ENCODE data around the gene TOMM5. TPM values are rescaled to one million over a fixed set of nuclear protein-coding genes. Genes with fewer than 3 reads are reported as not detected.

TOMM5 gene
- total and polyA plus RNA-seq, 2 of the 13 experiments (the other 11 are each of a cell fraction or from before 2014, with no cell fraction given), result 147 to 315 TPM

- TF ChIP-seq ZFP37 (CRISPR knock-in tag; IDR thresholded peaks at IDR 0.05; ENCODE audit: borderline replicate concordance), result peak; percentile 86; the same call in 1 of the 2 replicates
- TF ChIP-seq KLF16 (CRISPR knock-in tag; IDR thresholded peaks at IDR 0.05), result peak; percentile 89 to 92; a peak in 3 of 4 replicates
- peak; percentile 94 for TF ChIP-seq HOXA3 (CRISPR knock-in tag; IDR thresholded peaks at IDR 0.05)
- peak; percentile 95 for TF ChIP-seq HDAC1 (CRISPR knock-in tag; IDR thresholded peaks at IDR 0.05)
- peak; percentile 7; the same call in 1 of the 2 replicates for TF ChIP-seq MAFF (IDR thresholded peaks at IDR 0.05; ENCODE audit: low read depth, low read length)
- peak; percentile 80; the same call in 1 of the 2 replicates for TF ChIP-seq ZFAT (CRISPR knock-in tag; conservative IDR thresholded peaks at IDR 0.05)
- peak; percentile 90 for TF ChIP-seq ZBTB43 (CRISPR knock-in tag; conservative IDR thresholded peaks at IDR 0.05)
- TF ChIP-seq MXD1 (CRISPR knock-in tag; IDR thresholded peaks at IDR 0.05), result peak; percentile 96
- TF ChIP-seq ZNF468 (CRISPR knock-in tag; IDR thresholded peaks at IDR 0.05), result no peak
- TF ChIP-seq ZNF451 (CRISPR knock-in tag; IDR thresholded peaks at IDR 0.05), result peak; percentile 69; the same call in 1 of the 2 replicates
- TF ChIP-seq MAF1 (CRISPR knock-in tag; IDR thresholded peaks at IDR 0.05; ENCODE audit: borderline replicate concordance), result no peak
- TF ChIP-seq ZSCAN31 (CRISPR knock-in tag; IDR thresholded peaks at IDR 0.05; ENCODE audit: low read depth), result peak; percentile 98
- TF ChIP-seq ZFY (CRISPR knock-in tag; IDR thresholded peaks at IDR 0.05), result peak; percentile 96
- TF ChIP-seq ZNF317 (CRISPR knock-in tag; IDR thresholded peaks at IDR 0.05), result peak; percentile 86; the same call in 1 of the 2 replicates
- TF ChIP-seq, protein P1, sequence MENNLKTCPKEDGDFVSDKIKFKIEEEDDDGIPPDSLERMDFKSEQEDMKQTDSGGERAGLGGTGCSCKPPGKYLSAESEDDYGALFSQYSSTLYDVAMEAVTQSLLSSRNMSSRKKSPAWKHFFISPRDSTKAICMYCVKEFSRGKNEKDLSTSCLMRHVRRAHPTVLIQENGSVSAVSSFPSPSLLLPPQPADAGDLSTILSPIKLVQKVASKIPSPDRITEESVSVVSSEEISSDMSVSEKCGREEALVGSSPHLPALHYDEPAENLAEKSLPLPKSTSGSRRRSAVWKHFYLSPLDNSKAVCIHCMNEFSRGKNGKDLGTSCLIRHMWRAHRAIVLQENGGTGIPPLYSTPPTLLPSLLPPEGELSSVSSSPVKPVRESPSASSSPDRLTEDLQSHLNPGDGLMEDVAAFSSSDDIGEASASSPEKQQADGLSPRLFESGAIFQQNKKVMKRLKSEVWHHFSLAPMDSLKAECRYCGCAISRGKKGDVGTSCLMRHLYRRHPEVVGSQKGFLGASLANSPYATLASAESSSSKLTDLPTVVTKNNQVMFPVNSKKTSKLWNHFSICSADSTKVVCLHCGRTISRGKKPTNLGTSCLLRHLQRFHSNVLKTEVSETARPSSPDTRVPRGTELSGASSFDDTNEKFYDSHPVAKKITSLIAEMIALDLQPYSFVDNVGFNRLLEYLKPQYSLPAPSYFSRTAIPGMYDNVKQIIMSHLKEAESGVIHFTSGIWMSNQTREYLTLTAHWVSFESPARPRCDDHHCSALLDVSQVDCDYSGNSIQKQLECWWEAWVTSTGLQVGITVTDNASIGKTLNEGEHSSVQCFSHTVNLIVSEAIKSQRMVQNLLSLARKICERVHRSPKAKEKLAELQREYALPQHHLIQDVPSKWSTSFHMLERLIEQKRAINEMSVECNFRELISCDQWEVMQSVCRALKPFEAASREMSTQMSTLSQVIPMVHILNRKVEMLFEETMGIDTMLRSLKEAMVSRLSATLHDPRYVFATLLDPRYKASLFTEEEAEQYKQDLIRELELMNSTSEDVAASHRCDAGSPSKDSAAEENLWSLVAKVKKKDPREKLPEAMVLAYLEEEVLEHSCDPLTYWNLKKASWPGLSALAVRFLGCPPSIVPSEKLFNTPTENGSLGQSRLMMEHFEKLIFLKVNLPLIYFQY (CRISPR knock-in tag; IDR thresholded peaks at IDR 0.05; ENCODE audit: borderline replicate concordance), result peak; percentile 23; the same call in 1 of the 2 replicates
- peak; percentile 90; the same call in 1 of the 2 replicates for TF ChIP-seq ZNF879 (CRISPR knock-in tag; IDR thresholded peaks at IDR 0.05)
- TF ChIP-seq POGZ (CRISPR knock-in tag; IDR thresholded peaks at IDR 0.05), result peak; percentile 93
- peak; percentile 80 for TF ChIP-seq ZNF777 (CRISPR knock-in tag; IDR thresholded peaks at IDR 0.05)
- no peak for TF ChIP-seq ZNF3 (CRISPR knock-in tag; IDR thresholded peaks at IDR 0.05)
- peak; percentile 97 for TF ChIP-seq ZNF704 (CRISPR knock-in tag; IDR thresholded peaks at IDR 0.05; ENCODE audit: borderline replicate concordance)
- TF ChIP-seq JUN (CRISPR knock-in tag; IDR thresholded peaks at IDR 0.05), result no peak
- TF ChIP-seq NFE2L1 (CRISPR knock-in tag; IDR thresholded peaks at IDR 0.05; ENCODE audit: borderline replicate concordance), result peak; percentile 92; the same call in 1 of the 2 replicates
- peak; percentile 76; the same call in 1 of the 2 replicates for TF ChIP-seq HOXA7 (CRISPR knock-in tag; IDR thresholded peaks at IDR 0.05)
- no peak; the same call in 1 of the 2 replicates for TF ChIP-seq SMC3 (IDR thresholded peaks at IDR 0.05; ENCODE audit: low read length)
These were observed at the start of gene TOMM5 (continued) for GRCh38 chr9:37592108-37592951.

Measured in HepG2 (cell line).